GM18511 (cell line): ENCODE measurements around the gene PAXIP1.

Experiments used
- ATAC-seq: cut with Tn5 transposase; IDR thresholded peaks from one replicate; pipeline ENCODE4 v1.9.1; 2021; ENCODE audit warnings: mild to moderate bottlenecking, moderate library complexity; ENCODE audit not compliant: unreplicated experiment

PAXIP1 gene

DNA sequence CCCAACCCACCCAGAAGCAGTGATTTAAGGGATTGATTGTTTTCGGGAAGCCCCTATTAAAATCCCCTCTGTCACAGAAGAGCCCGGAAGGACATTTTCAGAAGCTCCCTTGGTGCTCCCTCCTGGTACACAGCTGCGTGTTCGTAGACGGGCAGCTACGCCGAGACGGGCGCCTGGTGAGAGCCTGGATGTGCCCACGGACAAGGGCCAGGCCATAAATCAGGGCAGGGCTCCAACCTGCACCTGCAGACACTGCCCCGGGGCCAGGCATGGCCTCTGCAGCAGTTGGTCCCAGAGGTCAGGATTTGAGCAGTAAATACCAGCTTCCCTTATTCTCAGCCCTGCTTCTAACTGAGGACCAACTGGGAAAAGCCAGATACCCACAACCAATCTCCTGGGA is 106.8 kb downstream of the PAXIP1 start:
- ATAC-seq = no peak
